Activated effector memory CD4-positive, alpha-beta T cell treated with Interleukin-2 at 50 U/mL for 16 hours (primary cell): ENCODE measurements around the gene LIPF.
"Not testable (repeated sequence)": the region's sequence is repeated elsewhere in the genome, so short reads cannot be mapped to it uniquely, and the experiment has no call there.

Experiments used
- DNase-seq: peaks from one replicate; pipeline ENCODE4 v3.0.0-alpha.2; 2020

LIPF gene

GRCh38 chr10:88676283-88677060, 12.2 kb downstream of the LIPF start:
- no peak for DNase-seq

DNA sequence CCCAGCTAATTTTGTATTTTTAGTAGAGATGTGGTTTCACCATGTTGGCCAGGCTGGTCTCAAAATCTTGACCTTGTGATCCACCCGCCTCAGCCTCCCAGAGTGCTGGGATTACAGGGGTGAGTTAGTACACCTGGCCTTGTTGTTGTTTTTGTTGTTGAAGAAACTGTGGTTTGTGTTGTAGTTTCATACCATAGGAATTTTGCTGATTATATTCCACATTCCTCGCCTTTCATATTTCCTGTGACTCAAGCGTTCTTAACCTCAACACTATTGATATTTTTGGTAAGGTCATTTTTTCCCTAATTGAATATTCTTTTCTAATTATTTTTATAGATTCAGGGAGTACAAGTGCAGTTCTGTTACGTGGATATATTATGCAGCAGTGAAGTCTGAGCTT, 16.7 kb downstream of the LIPF start:
- DNase-seq = no peak

DNA sequence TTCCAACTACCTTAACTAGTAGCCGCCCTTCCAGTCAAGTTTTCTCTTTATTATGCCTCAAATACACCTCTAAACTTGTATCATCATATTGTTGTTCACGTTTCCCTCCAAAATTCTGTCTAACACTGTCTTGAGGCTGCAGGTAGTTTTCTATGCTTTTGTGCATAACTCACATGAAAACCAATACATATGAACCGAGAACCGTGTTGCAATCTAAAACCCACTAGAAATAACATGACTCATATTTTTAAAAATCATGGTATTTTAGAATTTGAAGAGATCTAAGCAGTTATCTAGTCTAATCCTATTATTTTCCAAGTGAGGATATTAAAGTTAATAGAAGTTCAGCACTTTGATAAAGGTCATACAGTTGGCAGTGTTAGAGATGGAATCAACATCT, 18.2 kb downstream of the LIPF start:
- no peak for DNase-seq

GRCh38 chr10:88687853-88688467, 23.7 kb downstream of the LIPF start:
- DNase-seq = no peak

GRCh38 chr10:88689366-88689765, 25.1 kb downstream of the LIPF start:
- DNase-seq = no peak

GRCh38 chr10:88693392-88694020, 29.3 kb downstream of the LIPF start:
- DNase-seq = no peak

GRCh38 chr10:88702848-88703597, 38.8 kb downstream of the LIPF start:
- no peak for DNase-seq

- no peak for DNase-seq
These were observed 41.7 kb downstream of the LIPF start, which contains the start of gene LIPK for GRCh38 chr10:88705958-88706357. LIPK (plus strand) TSS chr10:88706249; CDS start chr10:88724544, 18,295 bp downstream.

DNA sequence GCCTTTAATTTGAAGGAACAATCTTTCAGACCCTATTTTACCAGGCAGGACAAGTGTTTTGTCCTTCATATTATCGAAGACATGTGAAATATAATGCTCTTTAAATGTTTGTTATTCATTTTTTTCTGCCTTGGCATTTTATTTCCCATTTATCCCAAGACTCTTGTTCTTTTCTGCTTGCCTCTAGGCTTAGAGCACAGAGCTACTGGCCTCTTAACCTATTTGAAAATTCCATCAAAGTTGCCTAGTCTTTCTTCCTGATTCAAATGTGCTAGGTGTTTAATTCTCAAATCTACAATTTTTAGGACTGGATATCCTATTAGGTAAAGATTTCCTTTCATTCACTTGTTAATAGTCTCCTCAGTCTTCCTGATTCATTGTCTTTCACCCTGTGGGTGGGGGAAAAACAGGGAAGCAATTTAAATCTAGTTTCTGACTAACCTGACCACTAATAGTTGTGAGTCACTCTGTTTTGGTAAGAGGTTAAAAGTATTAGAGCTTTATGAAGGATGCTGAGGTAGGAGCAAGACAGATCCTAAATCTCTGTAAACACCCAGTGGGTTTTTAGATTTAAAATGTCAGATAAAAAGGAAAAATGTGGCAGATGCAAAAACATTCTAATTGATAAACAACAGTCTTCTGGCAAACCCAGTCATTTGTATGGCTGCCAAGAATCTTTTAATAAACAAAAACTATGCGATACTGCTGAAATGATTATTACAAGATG, 43.4 kb downstream of the LIPF start:
- DNase-seq = no peak

DNA sequence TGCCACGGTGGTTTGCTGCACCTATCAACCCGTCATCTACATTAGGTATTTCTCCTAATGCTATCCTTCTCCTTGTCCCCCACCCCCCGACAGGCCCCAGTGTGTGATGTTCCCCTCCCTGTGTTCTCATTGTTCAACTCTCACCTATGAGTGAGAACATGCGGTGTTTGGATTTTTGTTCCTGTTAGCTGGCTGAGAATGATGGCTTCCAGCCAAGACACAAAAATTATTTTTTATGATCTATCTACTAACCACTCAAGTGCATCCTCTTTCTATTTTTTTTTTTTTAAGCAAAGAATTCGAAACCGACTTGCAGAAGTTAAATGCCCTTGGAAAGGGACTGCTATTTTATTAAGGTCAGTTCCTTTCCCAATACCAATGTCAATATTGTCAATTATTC, 45.1 kb downstream of the LIPF start:
- DNase-seq = not testable (repeated sequence)

DNA sequence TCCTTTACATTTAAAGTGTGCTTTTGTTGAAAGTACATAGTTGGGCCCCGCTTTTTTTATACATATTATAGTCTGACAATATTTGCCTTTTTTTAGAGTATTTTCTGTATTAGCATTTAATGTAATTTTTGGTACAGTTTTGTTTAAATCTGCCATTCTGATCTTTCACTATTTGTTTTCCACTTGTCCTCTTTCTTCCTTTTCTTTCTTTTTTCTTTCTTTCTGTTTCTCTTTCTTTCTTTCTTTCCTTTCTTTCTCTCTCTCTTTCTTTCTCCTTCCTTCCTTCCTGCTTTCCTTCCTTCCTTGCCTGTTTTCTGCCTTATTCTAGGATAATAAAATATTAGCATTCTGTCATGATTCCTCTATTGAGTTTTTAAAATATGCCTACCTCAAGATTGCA, 51.3 kb downstream of the LIPF start:
- DNase-seq = no peak

DNA sequence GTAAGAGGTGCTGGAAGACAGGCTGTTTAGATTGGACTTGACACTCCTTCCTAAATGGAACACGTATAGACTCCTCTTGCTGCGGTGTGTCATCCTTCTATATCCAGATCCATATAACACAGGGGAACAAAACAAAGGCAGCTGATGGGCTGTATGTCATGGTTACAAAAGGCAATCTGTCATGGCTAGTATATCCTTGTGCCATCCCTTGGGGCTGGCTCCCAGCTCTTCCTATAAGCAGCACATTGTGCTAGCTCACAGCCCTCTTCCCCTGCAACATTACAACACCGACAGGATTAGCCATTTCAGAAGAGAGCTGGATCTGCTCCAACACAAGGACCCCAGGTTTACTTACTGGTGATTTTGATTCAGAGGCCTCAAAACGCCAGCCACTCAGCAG, 57.1 kb downstream of the LIPF start:
- DNase-seq = no peak

DNA sequence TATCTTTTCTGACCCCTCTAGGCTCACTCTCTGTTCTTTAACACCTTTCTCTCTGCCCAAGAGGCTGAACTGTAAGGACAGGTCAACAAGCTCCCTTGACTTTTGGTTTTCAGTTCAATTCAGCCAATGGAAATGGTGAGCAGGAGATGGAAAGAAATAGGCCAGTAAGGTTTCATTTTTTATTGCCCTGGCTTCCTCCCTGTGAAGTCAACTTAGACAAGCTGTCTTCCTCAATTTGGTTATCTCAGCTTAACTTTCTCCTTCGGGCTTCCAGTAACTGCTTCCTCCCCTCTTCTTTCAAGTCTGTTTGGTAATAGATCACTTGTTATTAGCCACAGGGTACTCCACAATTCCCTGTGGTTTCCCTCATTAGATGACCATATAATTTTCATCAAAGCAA, 61.6 kb downstream of the LIPF start:
- DNase-seq = no peak

- no peak for DNase-seq
These were observed 64.0 kb downstream of the LIPF start for GRCh38 chr10:88728107-88728763.
